GM23338 (cell line): ENCODE data around the gene SOX2. TPM values are rescaled to one million over a fixed set of nuclear protein-coding genes. Genes with fewer than 3 reads are reported as not detected.

Source experiments
- ATAC-seq: fragments of 200-7000 bp; cut with Tn5 transposase; 3 replicates; pipeline ENCODE4 v1.9.1; 2020
- DNase-seq: peaks from one replicate; pipeline ENCODE4 v3.0.0-alpha.2; 2015; ENCODE audit warnings: low spot score
- H2AFZ ChIP-seq: fragments of 200-600 bp; sonication (generic); 2 replicates; pipeline ENCODE4 v1.8.0; 2016; ENCODE audit warnings: antibody characterized with exemption, mild to moderate bottlenecking, moderate library complexity
- H3F3A ChIP-seq: fragments of 200-600 bp; sonication (generic); replicated peaks from 2 replicates; pipeline ENCODE4 v1.8.0; 2017; ENCODE audit warnings: antibody characterized with exemption, mixed run types, low read depth
- H3K27ac ChIP-seq: fragments of 200-600 bp; sonication (generic); 2 replicates; pipeline ENCODE4 v1.6.1; 2016; ENCODE audit warnings: low read depth
- H3K27me3 ChIP-seq: fragments of 200-600 bp; sonication (generic); 2 replicates; pipeline ENCODE4 v1.8.0; 2016; ENCODE audit warnings: mild to moderate bottlenecking, mixed run types, moderate library complexity; ENCODE audit not compliant: insufficient read depth
- H3K36me3 ChIP-seq: fragments of 200-600 bp; sonication (generic); 2 replicates; pipeline ENCODE4 v1.8.0; 2016; ENCODE audit warnings: mild to moderate bottlenecking; ENCODE audit not compliant: insufficient read depth
- H3K4me1 ChIP-seq: fragments of 200-600 bp; sonication (generic); 2 replicates; pipeline ENCODE4 v1.8.0; 2016; ENCODE audit warnings: mild to moderate bottlenecking, moderate library complexity; ENCODE audit not compliant: insufficient read depth
- H3K4me2 ChIP-seq: fragments of 200-600 bp; sonication (generic); 2 replicates; pipeline ENCODE4 v1.7.1; 2017; ENCODE audit warnings: mixed run types
- H3K4me3 ChIP-seq: fragments of 200-600 bp; sonication (generic); 2 replicates; pipeline ENCODE4 v1.6.1; 2016; ENCODE audit warnings: mixed run types
- H3K79me2 ChIP-seq: fragments of 200-600 bp; sonication (generic); replicated peaks from 2 replicates; pipeline ENCODE4 v1.8.0; 2017; ENCODE audit warnings: mild to moderate bottlenecking; ENCODE audit not compliant: insufficient read depth
- H3K9me2 ChIP-seq: fragments of 200-600 bp; sonication (generic); 2 replicates; pipeline ENCODE4 v1.8.0; 2017; ENCODE audit not compliant: insufficient read depth
- H4K20me1 ChIP-seq: fragments of 200-600 bp; sonication (generic); replicated peaks from 2 replicates; pipeline ENCODE4 v1.8.0; 2017; ENCODE audit warnings: mild to moderate bottlenecking; ENCODE audit not compliant: insufficient read depth
- H3K27ac Mint-ChIP-seq: 2 replicates; pipeline ENCODE4 v1.8.0; 2020; ENCODE audit warnings: inconsistent platforms, mild to moderate bottlenecking, moderate library complexity, mixed read lengths
- H3K27me3 Mint-ChIP-seq: 3 replicates; pipeline ENCODE4 v1.8.0; 2022; ENCODE audit warnings: low read depth, mild to moderate bottlenecking, moderate library complexity, mixed read lengths, inconsistent platforms; ENCODE audit not compliant: insufficient read depth, poor library complexity
- H3K36me3 Mint-ChIP-seq: 3 replicates; pipeline ENCODE4 v1.8.0; 2021; ENCODE audit warnings: low read depth, mild to moderate bottlenecking, inconsistent platforms, moderate library complexity, mixed read lengths
- H3K4me1 Mint-ChIP-seq: 3 replicates; pipeline ENCODE4 v1.8.0; 2020; ENCODE audit warnings: mild to moderate bottlenecking, inconsistent platforms, mixed read lengths
- H3K4me3 Mint-ChIP-seq: 3 replicates; pipeline ENCODE4 v1.8.0; 2021; ENCODE audit warnings: moderate library complexity, mild to moderate bottlenecking, inconsistent platforms, mixed read lengths
- H3K9me3 Mint-ChIP-seq: 3 replicates; pipeline ENCODE4 v1.8.0; 2020; ENCODE audit warnings: moderate library complexity, mild to moderate bottlenecking, inconsistent platforms, mixed read lengths
- NANOG ChIP-seq: IDR thresholded peaks from 2 replicates; pipeline ENCODE4 v1.6.1; 2016; ENCODE audit warnings: antibody characterized with exemption, borderline replicate concordance
- POLR2AphosphoS5 ChIP-seq: IDR thresholded peaks from 2 replicates; pipeline ENCODE4 v1.6.1; 2016; ENCODE audit warnings: antibody characterized with exemption, low read depth
- polyA plus RNA-seq: library from polyadenylated mRNA; unstranded; fragments of >200 nt; fragmentation: Nextera tagmentation; extraction: Ambion mirVana; gene quantifications from 2 replicates; pipeline ENCODE4 v1.2.1, GENCODE V29; 2016
- total RNA-seq: library from RNA; depleted of rRNA; stranded (reverse); fragments of >200 nt; shearing (Covaris generic); gene quantifications from 2 replicates; pipeline ENCODE4 v1.2.3, GENCODE V29; 2014
- TF ChIP-seq, protein P1 (sequence below), 2 experiments: fragments of 200-600 bp in 1 of 2; sonication (generic) in 1 of 2; conservative IDR thresholded peaks; 2 replicates each; pipeline versions ENCODE4 v1.5.1 to v1.6.1; 2016 to 2017; ENCODE audit warnings: antibody characterized with exemption in 2 of 2, low read depth in 2 of 2, mild to moderate bottlenecking in 2 of 2, moderate library complexity in 1 of 2
- TF ChIP-seq, protein P2 (sequence below): fragments of 250-450 bp; sonication (Bioruptor Pico); IDR thresholded peaks from 2 replicates; pipeline ENCODE4 v1.5.0; 2020; ENCODE audit warnings: mild to moderate bottlenecking, moderate library complexity

SOX2 gene
- total and polyA plus RNA-seq, 2 experiments from 2014 or later, result 105 to 228 TPM

DNA sequence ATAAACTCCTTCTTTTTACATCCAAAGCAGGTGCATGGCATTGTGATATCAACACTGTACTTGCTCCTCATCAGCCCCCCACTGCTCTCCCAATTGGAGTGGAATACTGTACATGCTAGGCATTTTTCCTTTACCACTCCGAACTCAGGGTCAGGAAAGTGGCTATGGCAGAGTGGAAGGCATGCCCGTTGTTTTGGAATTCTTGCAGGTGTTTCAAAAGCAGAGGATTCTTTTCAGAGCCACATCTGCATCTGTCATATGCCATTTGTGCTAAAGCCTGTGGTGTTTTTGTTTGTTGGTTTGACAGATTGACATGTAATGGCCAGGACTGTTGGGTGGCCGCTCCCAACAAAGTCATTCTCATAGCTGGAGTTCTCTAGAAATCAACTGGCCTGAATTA lies 41.7 kb downstream of the SOX2 start (continued):
- TF ChIP-seq, protein P1, sequence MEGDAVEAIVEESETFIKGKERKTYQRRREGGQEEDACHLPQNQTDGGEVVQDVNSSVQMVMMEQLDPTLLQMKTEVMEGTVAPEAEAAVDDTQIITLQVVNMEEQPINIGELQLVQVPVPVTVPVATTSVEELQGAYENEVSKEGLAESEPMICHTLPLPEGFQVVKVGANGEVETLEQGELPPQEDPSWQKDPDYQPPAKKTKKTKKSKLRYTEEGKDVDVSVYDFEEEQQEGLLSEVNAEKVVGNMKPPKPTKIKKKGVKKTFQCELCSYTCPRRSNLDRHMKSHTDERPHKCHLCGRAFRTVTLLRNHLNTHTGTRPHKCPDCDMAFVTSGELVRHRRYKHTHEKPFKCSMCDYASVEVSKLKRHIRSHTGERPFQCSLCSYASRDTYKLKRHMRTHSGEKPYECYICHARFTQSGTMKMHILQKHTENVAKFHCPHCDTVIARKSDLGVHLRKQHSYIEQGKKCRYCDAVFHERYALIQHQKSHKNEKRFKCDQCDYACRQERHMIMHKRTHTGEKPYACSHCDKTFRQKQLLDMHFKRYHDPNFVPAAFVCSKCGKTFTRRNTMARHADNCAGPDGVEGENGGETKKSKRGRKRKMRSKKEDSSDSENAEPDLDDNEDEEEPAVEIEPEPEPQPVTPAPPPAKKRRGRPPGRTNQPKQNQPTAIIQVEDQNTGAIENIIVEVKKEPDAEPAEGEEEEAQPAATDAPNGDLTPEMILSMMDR (conservative IDR thresholded peaks at IDR 0.05; ENCODE audit: low read depth in 2 of 2), result no peak

DNA sequence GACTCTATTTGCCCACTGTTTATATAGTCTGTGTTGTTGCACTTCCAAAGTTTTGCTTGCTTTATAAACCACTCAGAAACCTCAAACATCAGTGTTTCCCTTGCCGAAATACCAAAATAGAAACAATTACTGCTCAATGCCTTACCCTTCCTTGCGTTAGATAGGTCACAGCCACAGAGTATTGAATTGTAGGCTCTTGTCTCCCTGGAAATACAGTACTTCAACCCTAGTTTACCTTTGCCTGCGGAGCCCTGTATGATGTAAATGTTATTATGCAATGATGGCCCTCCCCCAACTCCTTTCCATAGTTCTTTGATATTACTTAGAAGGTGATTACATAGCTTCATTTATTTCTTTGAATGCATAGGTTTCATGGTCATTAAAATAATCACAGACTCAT lies 44.2 kb downstream of the SOX2 start:
- no peaks in the 10 kb centered on the region for H3K36me3 ChIP-seq
- no peaks in the 10 kb centered on the region for H3K9me2 ChIP-seq
- peaks cover 63% of the 10 kb centered on the region for H3K4me1 Mint-ChIP-seq
- H3K4me3 Mint-ChIP-seq, result peak overlapping the region; percentile 65
- no peaks in the 10 kb centered on the region for H3K79me2 ChIP-seq
- no peaks in the 10 kb centered on the region for H3K36me3 Mint-ChIP-seq
- TF ChIP-seq NANOG (peak; percentile 73), POLR2AphosphoS5 (peak; percentile 39; the same call in 1 of the 2 replicates)
- TF ChIP-seq, protein P2, sequence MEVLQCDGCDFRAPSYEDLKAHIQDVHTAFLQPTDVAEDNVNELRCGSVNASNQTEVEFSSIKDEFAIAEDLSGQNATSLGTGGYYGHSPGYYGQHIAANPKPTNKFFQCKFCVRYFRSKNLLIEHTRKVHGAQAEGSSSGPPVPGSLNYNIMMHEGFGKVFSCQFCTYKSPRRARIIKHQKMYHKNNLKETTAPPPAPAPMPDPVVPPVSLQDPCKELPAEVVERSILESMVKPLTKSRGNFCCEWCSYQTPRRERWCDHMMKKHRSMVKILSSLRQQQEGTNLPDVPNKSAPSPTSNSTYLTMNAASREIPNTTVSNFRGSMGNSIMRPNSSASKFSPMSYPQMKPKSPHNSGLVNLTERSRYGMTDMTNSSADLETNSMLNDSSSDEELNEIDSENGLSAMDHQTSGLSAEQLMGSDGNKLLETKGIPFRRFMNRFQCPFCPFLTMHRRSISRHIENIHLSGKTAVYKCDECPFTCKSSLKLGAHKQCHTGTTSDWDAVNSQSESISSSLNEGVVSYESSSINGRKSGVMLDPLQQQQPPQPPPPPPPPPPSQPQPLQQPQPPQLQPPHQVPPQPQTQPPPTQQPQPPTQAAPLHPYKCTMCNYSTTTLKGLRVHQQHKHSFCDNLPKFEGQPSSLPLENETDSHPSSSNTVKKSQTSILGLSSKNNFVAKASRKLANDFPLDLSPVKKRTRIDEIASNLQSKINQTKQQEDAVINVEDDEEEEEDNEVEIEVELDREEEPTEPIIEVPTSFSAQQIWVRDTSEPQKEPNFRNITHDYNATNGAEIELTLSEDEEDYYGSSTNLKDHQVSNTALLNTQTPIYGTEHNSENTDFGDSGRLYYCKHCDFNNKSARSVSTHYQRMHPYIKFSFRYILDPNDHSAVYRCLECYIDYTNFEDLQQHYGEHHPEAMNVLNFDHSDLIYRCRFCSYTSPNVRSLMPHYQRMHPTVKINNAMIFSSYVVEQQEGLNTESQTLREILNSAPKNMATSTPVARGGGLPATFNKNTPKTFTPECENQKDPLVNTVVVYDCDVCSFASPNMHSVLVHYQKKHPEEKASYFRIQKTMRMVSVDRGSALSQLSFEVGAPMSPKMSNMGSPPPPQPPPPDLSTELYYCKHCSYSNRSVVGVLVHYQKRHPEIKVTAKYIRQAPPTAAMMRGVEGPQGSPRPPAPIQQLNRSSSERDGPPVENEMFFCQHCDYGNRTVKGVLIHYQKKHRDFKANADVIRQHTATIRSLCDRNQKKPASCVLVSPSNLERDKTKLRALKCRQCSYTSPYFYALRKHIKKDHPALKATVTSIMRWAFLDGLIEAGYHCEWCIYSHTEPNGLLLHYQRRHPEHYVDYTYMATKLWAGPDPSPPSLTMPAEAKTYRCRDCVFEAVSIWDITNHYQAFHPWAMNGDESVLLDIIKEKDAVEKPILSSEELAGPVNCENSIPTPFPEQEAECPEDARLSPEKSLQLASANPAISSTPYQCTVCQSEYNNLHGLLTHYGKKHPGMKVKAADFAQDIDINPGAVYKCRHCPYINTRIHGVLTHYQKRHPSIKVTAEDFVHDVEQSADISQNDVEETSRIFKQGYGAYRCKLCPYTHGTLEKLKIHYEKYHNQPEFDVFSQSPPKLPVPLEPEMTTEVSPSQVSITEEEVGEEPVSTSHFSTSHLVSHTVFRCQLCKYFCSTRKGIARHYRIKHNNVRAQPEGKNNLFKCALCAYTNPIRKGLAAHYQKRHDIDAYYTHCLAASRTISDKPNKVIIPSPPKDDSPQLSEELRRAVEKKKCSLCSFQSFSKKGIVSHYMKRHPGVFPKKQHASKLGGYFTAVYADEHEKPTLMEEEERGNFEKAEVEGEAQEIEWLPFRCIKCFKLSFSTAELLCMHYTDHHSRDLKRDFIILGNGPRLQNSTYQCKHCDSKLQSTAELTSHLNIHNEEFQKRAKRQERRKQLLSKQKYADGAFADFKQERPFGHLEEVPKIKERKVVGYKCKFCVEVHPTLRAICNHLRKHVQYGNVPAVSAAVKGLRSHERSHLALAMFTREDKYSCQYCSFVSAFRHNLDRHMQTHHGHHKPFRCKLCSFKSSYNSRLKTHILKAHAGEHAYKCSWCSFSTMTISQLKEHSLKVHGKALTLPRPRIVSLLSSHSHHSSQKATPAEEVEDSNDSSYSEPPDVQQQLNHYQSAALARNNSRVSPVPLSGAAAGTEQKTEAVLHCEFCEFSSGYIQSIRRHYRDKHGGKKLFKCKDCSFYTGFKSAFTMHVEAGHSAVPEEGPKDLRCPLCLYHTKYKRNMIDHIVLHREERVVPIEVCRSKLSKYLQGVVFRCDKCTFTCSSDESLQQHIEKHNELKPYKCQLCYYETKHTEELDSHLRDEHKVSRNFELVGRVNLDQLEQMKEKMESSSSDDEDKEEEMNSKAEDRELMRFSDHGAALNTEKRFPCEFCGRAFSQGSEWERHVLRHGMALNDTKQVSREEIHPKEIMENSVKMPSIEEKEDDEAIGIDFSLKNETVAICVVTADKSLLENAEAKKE (CRISPR knock-in tag), result no peak
- no peak overlapping the region for H3K27ac ChIP-seq
- H2AFZ ChIP-seq, result no peak overlapping the region
- 0 out of 2 replicates have a peak, but pooled peaks cover 5% of the 10 kb centered on the region for H3F3A ChIP-seq
- ATAC-seq (peak; percentile 83), DNase-seq (peak; percentile 70)
- H3K4me2 ChIP-seq, result peak overlapping the region; percentile 73
- no peaks in the 10 kb centered on the region for H4K20me1 ChIP-seq
- H3K9me3 Mint-ChIP-seq, result no peaks in the 10 kb centered on the region
- peaks cover 7% of the 10 kb centered on the region for H3K27me3 Mint-ChIP-seq
- H3K4me3 ChIP-seq, result peak overlapping the region; percentile 39
- H3K27ac Mint-ChIP-seq, result no peak overlapping the region
- peaks cover 58% of the 10 kb centered on the region for H3K4me1 ChIP-seq
- H3K27me3 ChIP-seq, result peaks cover 19% of the 10 kb centered on the region; the same call in 1 of the 2 replicates
